Esophagus squamous epithelium (tissue), 4 donors: ENCODE data around the gene HADHA.

ENCODE experiments used
- POLR2A ChIP-seq, 4 donors: fragments of 450-650 bp; IDR thresholded peaks; one replicate each; pipeline ENCODE4 v1.6.1; 2017; ENCODE audit warnings: antibody characterized with exemption in 4 of 4, mild to moderate bottlenecking in 4 of 4, moderate library complexity in 3 of 4
- TF ChIP-seq, protein P1 (sequence below), 6 experiments: fragments of 450-650 bp in 4 of 6; fragments of 200-600 bp in 2 of 6; sonication (generic) in 2 of 6; IDR thresholded peaks; one replicate each; pipeline ENCODE4 v1.5.1; 2016 to 2019; ENCODE audit warnings: antibody characterized with exemption in 6 of 6, mild to moderate bottlenecking in 4 of 6, moderate library complexity in 4 of 6

DNA sequence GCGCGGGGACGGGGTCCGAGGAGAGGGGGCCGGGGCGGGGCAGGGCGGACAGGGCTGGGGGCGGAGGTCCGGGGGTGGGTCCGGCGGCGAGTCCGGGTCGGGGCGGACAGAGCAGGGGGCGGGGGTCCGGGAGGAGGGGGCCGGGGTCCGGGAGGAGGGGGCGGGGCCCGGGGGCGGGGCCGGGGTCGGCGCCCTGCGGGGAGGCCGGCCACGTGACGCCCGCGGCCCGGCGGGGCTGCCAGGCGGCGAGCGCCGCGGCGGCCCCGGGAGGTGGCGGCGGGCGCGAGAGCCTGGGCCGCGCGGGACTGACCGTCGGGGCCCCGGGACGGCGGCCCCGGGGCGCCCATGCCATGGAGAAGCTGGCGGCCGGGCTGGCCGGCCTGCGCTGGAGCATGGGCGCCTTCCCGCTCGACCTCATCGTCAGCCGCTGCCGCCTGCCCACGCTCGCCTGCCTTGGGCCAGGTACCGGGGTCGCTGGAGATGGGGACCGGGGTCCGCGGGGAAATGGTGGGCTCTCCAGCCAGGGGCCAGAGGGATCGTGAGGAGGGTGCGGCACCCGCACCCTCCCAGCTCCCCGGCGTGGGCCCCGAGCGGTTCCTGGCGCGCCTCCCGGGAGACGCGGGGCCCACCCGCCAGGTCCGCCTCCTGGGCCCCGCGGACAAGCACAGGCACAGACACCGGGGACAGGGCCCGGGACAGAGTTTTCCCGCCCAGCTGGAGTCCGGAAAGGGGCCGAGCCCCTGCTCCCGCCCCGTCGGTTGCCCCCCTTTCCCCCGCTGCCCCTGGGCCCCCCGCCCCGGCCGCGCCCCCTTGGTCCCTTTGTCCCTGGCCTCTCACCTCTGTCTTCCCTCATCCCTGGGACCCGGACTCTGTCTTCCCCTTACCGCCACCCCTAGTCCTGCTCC lies 71.3 kb downstream of the HADHA start, which contains the start of gene GAREM2:
- TF ChIP-seq, protein P1, sequence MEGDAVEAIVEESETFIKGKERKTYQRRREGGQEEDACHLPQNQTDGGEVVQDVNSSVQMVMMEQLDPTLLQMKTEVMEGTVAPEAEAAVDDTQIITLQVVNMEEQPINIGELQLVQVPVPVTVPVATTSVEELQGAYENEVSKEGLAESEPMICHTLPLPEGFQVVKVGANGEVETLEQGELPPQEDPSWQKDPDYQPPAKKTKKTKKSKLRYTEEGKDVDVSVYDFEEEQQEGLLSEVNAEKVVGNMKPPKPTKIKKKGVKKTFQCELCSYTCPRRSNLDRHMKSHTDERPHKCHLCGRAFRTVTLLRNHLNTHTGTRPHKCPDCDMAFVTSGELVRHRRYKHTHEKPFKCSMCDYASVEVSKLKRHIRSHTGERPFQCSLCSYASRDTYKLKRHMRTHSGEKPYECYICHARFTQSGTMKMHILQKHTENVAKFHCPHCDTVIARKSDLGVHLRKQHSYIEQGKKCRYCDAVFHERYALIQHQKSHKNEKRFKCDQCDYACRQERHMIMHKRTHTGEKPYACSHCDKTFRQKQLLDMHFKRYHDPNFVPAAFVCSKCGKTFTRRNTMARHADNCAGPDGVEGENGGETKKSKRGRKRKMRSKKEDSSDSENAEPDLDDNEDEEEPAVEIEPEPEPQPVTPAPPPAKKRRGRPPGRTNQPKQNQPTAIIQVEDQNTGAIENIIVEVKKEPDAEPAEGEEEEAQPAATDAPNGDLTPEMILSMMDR (IDR thresholded peaks at IDR 0.05): no peak
- TF ChIP-seq POLR2A (IDR thresholded peaks at IDR 0.05): no peak
